SK-N-SH (cell line): ENCODE measurements around the gene SH3PXD2A. TPM values are rescaled to one million over a fixed set of nuclear protein-coding genes. Genes with fewer than 3 reads are reported as not detected.

Source experiments
- CTCF ChIA-PET: fragments of 300-600, 350-600 bp; formaldehyde crosslinking; extraction: SDS; loops from one replicate; lab custom pipeline; 2021; lab: Yijun Ruan, JAX
- POLR2A ChIA-PET: fragments of 350-600 bp; sonication (Branson Sonifier 250); formaldehyde crosslinking; extraction: SDS; loops from one replicate; lab custom pipeline; 2020; ENCODE audit warnings: antibody characterized with exemption, inconsistent platforms; lab: Yijun Ruan, JAX
- DNase-seq: peaks from one replicate; pipeline ENCODE4 v3.0.0; 2012
- H2AFZ ChIP-seq: fragments of 200-600 bp; sonication (generic); 2 replicates; pipeline ENCODE4 v1.8.1; 2016; ENCODE audit warnings: antibody characterized with exemption, mild to moderate bottlenecking, low read depth
- H3F3A ChIP-seq: fragments of 200-600 bp; sonication (generic); replicated peaks from 2 replicates; pipeline ENCODE3; 2016; ENCODE audit warnings: antibody characterized with exemption, mild to moderate bottlenecking; ENCODE audit not compliant: insufficient read depth
- H3K27ac ChIP-seq, 2 experiments: fragments of 200-500 bp in 1 of 2; fragments of 200-600 bp in 1 of 2; sonication (Bioruptor generic) in 1 of 2; sonication (generic), shearing (Covaris generic) in 1 of 2; 2 replicates each; pipeline versions ENCODE4 v1.5.1 to v1.6.1; 2014 to 2016; ENCODE audit warnings: low read depth in 2 of 2, inconsistent platforms in 1 of 2, low read length in 1 of 2, mild to moderate bottlenecking in 1 of 2, mixed read lengths in 1 of 2
- H3K27me3 ChIP-seq: fragments of 200-600 bp; sonication (generic), shearing (Covaris generic); 2 replicates; pipeline ENCODE4 v1.6.1; 2016; ENCODE audit warnings: mixed run types; ENCODE audit not compliant: insufficient read depth
- H3K36me3 ChIP-seq, 2 experiments: fragments of 200-500 bp in 1 of 2; fragments of 200-600 bp in 1 of 2; sonication (Bioruptor generic) in 1 of 2; sonication (generic) in 1 of 2; replicated peaks in 1 of 2; 2 replicates each; pipeline versions ENCODE3 to v1.5.1; 2014 to 2016; ENCODE audit warnings: low read length in 1 of 2, mild to moderate bottlenecking in 1 of 2; ENCODE audit not compliant: insufficient read depth in 2 of 2, control insufficient read depth in 1 of 2
- H3K4me1 ChIP-seq, 2 experiments: fragments of 200-500 bp in 1 of 2; fragments of 200-600 bp in 1 of 2; sonication (Bioruptor generic) in 1 of 2; sonication (generic), shearing (Covaris generic) in 1 of 2; 2 replicates each; pipeline versions ENCODE4 v1.5.1 to v1.6.1; 2014 to 2016; ENCODE audit warnings: low read depth in 1 of 2, low read length in 1 of 2, mixed run types in 1 of 2; ENCODE audit not compliant: insufficient read depth in 2 of 2, control insufficient read depth in 1 of 2
- H3K4me2 ChIP-seq: fragments of 200-600 bp; sonication (generic), shearing (Covaris generic); 2 replicates; pipeline ENCODE4 v1.6.1; 2017; ENCODE audit warnings: mixed run types
- H3K4me3 ChIP-seq, 2 experiments: fragments of 200-500 bp in 1 of 2; fragments of 200-600 bp in 1 of 2; sonication (Bioruptor generic) in 1 of 2; sonication (generic), shearing (Covaris generic) in 1 of 2; 2 replicates each; pipeline versions ENCODE4 v1.5.1 to v1.8.1; 2014 to 2016; ENCODE audit warnings: low read depth in 2 of 2, inconsistent platforms in 1 of 2, low read length in 1 of 2, mild to moderate bottlenecking in 1 of 2, mixed read lengths in 1 of 2, moderate library complexity in 1 of 2
- H3K79me2 ChIP-seq: fragments of 200-600 bp; sonication (generic); 2 replicates; pipeline ENCODE4 v1.8.1; 2017; ENCODE audit warnings: mild to moderate bottlenecking; ENCODE audit not compliant: insufficient read depth
- H3K9ac ChIP-seq: fragments of 200-600 bp; sonication (generic); 2 replicates; pipeline ENCODE4 v1.6.1; 2017; ENCODE audit warnings: mixed run types
- H3K9me2 ChIP-seq: fragments of 200-600 bp; sonication (generic); 2 replicates; pipeline ENCODE4 v1.6.1; 2017; ENCODE audit warnings: mixed run types
- H3K9me3 ChIP-seq: fragments of 200-600 bp; sonication (generic); 2 replicates; pipeline ENCODE4 v1.6.1; 2017; ENCODE audit warnings: mixed run types, mild to moderate bottlenecking, moderate library complexity
- H4K20me1 ChIP-seq: fragments of 200-600 bp; sonication (generic); 2 replicates; pipeline ENCODE4 v1.6.1; 2017; ENCODE audit warnings: mild to moderate bottlenecking, mixed run types; ENCODE audit not compliant: insufficient read depth
- CHD2 ChIP-seq: fragments of 150-350 bp; IDR thresholded peaks from 2 replicates; pipeline ENCODE4 v1.6.1; 2018; ENCODE audit warnings: low read length; ENCODE audit not compliant: partially characterized antibody
- EP300 ChIP-seq, 2 experiments: IDR thresholded peaks; 2 replicates each; pipeline versions ENCODE4 v1.4.0 to v1.6.1; 2012; ENCODE audit warnings: borderline replicate concordance in 1 of 2, low read depth in 1 of 2, low read length in 1 of 2
- EZH2phosphoT487 ChIP-seq: fragments of 200-600 bp; sonication (generic); IDR thresholded peaks from 2 replicates; pipeline ENCODE4 v1.6.1; 2017; ENCODE audit warnings: low read depth, mixed run types, mild to moderate bottlenecking, antibody characterized with exemption, moderate library complexity, borderline replicate concordance
- GABPA ChIP-seq: IDR thresholded peaks from 2 replicates; pipeline ENCODE4 v1.4.0; 2012; ENCODE audit warnings: low read depth, mild to moderate bottlenecking
- GATA2 ChIP-seq: sonication (generic); formaldehyde crosslinking; IDR thresholded peaks from 2 replicates; pipeline ENCODE4 v1.5.0; 2020; ENCODE audit warnings: mild to moderate bottlenecking, missing genetic modification reagents
- POLR2AphosphoS5 ChIP-seq: IDR thresholded peaks from 2 replicates; pipeline ENCODE4 v1.6.1; 2012; ENCODE audit warnings: low read depth, low read length
- RAD21 ChIP-seq: IDR thresholded peaks from 2 replicates; pipeline ENCODE4 v1.6.1; 2012; ENCODE audit warnings: mild to moderate bottlenecking, low read length
- RCOR1 ChIP-seq: fragments of 150-350 bp; IDR thresholded peaks from 2 replicates; pipeline ENCODE4 v1.6.1; 2017; ENCODE audit warnings: antibody characterized with exemption, low read length
- RFX5 ChIP-seq: IDR thresholded peaks from 2 replicates; pipeline ENCODE4 v1.6.1; 2012; ENCODE audit warnings: mild to moderate bottlenecking, improper control_type of control experiment, low read length
- RXRA ChIP-seq: IDR thresholded peaks from 2 replicates; pipeline ENCODE4 v1.4.0; 2012; ENCODE audit warnings: low read depth, mild to moderate bottlenecking, borderline replicate concordance
- SIN3A ChIP-seq: IDR thresholded peaks from 2 replicates; pipeline ENCODE4 v1.6.1; 2012; ENCODE audit warnings: low read depth, mild to moderate bottlenecking, low read length, moderate library complexity, borderline replicate concordance
- SMC3 ChIP-seq: IDR thresholded peaks from 2 replicates; pipeline ENCODE4 v1.6.1; 2012; ENCODE audit warnings: low read depth, low read length, improper control_type of control experiment
- YY1 ChIP-seq: IDR thresholded peaks from 2 replicates; pipeline ENCODE4 v1.4.0; 2012; ENCODE audit warnings: low read depth, mild to moderate bottlenecking
- WGBS: methylation state at CpG from one replicate; pipeline ENCODE4 v1.1.6; 2017; ENCODE audit warnings: low lambda C conversion rate; 5-methylcytosine and 5-hydroxymethylcytosine counted together
- polyA plus RNA-seq, 3 experiments: library from polyadenylated mRNA; depleted of rRNA; stranded (reverse); fragments of >200 nt; gene quantifications; 2 replicates each; pipeline ENCODE4 v1.2.3, GENCODE V29; 2012
- TF ChIP-seq, protein P1 (sequence below): IDR thresholded peaks from 2 replicates; pipeline ENCODE4 v1.4.0; 2012; ENCODE audit warnings: low read depth, borderline replicate concordance
- TF ChIP-seq, protein P2 (sequence below): fragments of 200-600 bp; sonication (generic); IDR thresholded peaks from 2 replicates; pipeline ENCODE4 v1.6.1; 2017; ENCODE audit warnings: antibody characterized with exemption, mild to moderate bottlenecking, moderate library complexity
- TF ChIP-seq, protein P3 (sequence below): IDR thresholded peaks from 2 replicates; pipeline ENCODE4 v1.4.0; 2012; ENCODE audit warnings: low read depth

Gene SH3PXD2A
- polyA plus RNA-seq, 1 of the 3 experiments (the other 2 are of a cell fraction), result 2.5 TPM

DNA sequence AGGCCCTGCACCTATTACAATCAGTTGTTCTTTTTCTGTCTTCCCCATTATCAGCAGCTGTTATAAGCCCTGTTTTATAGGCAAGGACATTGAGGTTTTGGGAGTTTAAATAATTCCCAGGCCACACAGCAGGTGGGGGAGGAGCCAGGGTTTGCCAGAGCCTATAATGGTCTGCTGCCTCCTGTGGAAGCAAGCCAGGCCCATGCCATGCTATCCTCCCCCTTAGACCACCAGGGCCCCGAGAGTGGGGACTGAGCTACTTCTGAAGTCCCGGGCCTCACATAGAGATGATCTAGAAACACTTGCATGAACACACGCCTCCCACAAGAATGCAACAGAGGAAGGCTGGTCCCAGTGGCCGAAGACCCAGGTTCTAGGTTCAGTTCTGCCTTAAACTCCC lies 141.7 kb downstream of the SH3PXD2A start (continued):
- TF ChIP-seq, protein P1, sequence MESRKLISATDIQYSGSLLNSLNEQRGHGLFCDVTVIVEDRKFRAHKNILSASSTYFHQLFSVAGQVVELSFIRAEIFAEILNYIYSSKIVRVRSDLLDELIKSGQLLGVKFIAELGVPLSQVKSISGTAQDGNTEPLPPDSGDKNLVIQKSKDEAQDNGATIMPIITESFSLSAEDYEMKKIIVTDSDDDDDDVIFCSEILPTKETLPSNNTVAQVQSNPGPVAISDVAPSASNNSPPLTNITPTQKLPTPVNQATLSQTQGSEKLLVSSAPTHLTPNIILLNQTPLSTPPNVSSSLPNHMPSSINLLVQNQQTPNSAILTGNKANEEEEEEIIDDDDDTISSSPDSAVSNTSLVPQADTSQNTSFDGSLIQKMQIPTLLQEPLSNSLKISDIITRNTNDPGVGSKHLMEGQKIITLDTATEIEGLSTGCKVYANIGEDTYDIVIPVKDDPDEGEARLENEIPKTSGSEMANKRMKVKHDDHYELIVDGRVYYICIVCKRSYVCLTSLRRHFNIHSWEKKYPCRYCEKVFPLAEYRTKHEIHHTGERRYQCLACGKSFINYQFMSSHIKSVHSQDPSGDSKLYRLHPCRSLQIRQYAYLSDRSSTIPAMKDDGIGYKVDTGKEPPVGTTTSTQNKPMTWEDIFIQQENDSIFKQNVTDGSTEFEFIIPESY, result no peak
- no peak for TF ChIP-seq POLR2AphosphoS5
- no peak for TF ChIP-seq YY1
- TF ChIP-seq GABPA, result no peak
- no peak for TF ChIP-seq CHD2
- no peak for TF ChIP-seq GATA2 (CRISPR knock-in tag)
- no peak for TF ChIP-seq SIN3A
- TF ChIP-seq, all 33 proteins: peak for 0

DNA sequence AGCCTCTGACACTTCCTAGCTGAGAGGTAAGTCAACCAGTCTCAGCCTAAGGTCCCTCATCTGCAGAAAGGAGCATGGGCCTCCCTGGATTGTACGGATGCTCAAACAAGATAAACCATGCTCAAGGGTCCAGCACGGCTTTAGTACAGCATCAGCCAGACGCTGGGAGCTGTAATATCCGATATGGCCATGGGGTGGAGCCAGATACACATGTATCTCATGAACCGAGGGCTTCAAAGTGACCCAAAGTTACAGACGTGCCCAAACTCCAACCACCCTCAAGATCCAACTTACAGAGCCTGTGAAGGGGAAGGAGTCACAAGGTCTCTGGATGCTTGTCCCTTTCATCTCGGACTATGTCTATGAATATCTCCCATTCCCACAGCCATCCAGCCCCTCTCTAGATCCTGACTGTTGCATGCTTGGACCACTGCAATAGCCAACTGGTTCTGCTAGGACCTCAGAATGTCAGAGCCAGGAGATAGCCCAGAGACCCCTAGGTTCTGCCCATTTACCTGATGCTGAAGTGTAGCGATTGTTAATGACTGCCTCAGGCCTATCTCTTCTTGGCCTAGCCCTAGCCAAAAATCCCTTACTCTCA lies 142.4 kb downstream of the SH3PXD2A start:
- no peak overlapping the region for H3K9ac ChIP-seq
- H2AFZ ChIP-seq, result no peak overlapping the region
- no peaks in the 10 kb centered on the region for H3K27me3 ChIP-seq
- H3K9me3 ChIP-seq, result no peaks in the 10 kb centered on the region
- H3F3A ChIP-seq, result no peaks in the 10 kb centered on the region
- H3K4me2 ChIP-seq, result no peak overlapping the region
- H3K79me2 ChIP-seq, result no peaks in the 10 kb centered on the region
- no peaks in the 10 kb centered on the region for H3K36me3 ChIP-seq
- TF ChIP-seq EZH2phosphoT487 (no peak), RXRA (no peak), EP300 (IDR thresholded peaks at IDR 0.05; ENCODE audit: borderline replicate concordance in 1 of 2, low read depth in 1 of 2, low read length in 1 of 2) (no peak), SMC3 (peak; percentile 95), RAD21 (peak; percentile 98), RFX5 (no peak), RCOR1 (peak; percentile 41; the same call in 1 of the 2 replicates)
- TF ChIP-seq, protein P2, sequence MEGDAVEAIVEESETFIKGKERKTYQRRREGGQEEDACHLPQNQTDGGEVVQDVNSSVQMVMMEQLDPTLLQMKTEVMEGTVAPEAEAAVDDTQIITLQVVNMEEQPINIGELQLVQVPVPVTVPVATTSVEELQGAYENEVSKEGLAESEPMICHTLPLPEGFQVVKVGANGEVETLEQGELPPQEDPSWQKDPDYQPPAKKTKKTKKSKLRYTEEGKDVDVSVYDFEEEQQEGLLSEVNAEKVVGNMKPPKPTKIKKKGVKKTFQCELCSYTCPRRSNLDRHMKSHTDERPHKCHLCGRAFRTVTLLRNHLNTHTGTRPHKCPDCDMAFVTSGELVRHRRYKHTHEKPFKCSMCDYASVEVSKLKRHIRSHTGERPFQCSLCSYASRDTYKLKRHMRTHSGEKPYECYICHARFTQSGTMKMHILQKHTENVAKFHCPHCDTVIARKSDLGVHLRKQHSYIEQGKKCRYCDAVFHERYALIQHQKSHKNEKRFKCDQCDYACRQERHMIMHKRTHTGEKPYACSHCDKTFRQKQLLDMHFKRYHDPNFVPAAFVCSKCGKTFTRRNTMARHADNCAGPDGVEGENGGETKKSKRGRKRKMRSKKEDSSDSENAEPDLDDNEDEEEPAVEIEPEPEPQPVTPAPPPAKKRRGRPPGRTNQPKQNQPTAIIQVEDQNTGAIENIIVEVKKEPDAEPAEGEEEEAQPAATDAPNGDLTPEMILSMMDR, result peak; percentile 88
- TF ChIP-seq, protein P3, sequence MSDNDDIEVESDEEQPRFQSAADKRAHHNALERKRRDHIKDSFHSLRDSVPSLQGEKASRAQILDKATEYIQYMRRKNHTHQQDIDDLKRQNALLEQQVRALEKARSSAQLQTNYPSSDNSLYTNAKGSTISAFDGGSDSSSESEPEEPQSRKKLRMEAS, result no peak
- TF ChIP-seq, protein P1, result no peak
- TF ChIP-seq, all 33 proteins: peak for 4
- POLR2A ChIA-PET, result interaction anchor here (0.5 to 1.2 kb wide), 3 partner anchors 10 to 633 kb away, joined by 3 to 4 read pairs (median 4); no protein-coding TSS in a partner anchor
- H3K9me2 ChIP-seq, result no peaks in the 10 kb centered on the region
- CTCF ChIA-PET, result interaction anchor here (0.5 to 9.6 kb wide), 63 partner anchors 9 to 741 kb away, joined by 3 to 169 read pairs (median 5); partner anchors contain the start of genes SFR1 and SH3PXD2A
- peaks cover 30 to 59% of the 10 kb centered on the region in 2 experiments; a peak in 2 of 4 replicates for H3K4me1 ChIP-seq
- WGBS, result 6% methylated on average over 8 of the region's 8 CpGs
- DNase-seq, result peak; percentile 73
- H3K27ac ChIP-seq, result no peak overlapping the region
- H4K20me1 ChIP-seq, result no peaks in the 10 kb centered on the region
- no peak overlapping the region for H3K4me3 ChIP-seq
